HG03460 (cell line): Measurements from ENCODE around the gene GNAT2.
"Not testable (repeated sequence)": the region's sequence is repeated elsewhere in the genome, so short reads cannot be mapped to it uniquely, and the experiment has no call there.

ENCODE experiments used
- ATAC-seq: cut with Tn5 transposase; IDR thresholded peaks from one replicate; pipeline ENCODE4 v1.9.1; 2021; ENCODE audit not compliant: unreplicated experiment

GNAT2 gene

DNA sequence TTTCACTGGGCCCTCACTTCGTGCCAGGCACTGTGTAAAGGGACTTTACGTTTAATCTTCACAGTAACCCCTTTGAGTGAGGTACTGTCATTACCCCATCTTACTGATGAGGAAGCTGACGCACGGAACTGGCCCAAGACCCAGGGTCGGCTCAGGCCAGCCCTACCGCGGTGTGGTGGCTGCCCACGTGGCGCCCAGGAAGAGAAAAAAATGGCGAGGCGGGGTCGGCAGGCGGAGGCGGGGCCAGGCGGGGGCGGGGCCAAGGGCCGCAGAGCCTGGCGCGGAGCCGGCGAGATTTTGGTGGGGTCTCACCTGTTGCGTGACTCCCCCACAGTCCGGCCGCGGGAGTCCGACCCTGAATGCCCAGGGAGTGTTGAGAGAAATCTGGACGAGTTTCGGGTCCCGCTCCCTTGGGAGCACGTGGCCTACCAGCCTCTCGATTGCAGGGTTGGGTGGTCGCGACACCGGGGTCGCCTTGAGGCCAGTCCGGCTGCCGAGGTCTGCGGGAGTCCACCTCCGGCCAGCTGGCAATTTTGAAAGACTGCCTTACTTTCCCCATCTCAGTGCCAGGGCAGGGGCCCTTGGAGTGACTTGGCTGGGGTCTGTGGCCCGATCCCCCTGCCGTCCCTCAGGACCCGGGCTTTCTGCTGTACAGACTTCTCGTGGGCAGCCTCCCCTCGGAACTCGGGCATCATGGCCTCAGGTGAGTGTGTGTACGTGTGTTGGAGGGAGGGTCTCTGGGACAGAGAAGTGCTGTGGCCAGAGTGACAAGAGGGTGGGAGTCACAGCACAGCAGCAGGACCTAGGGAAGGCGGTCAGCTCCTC is at the start of gene GNAT2, which contains the start of gene AMPD2:
GNAT2 (minus strand) TSS at position 41 of the 825 bp plus-strand sequence. CDS start 6,746 bp downstream, outside the sequence.
AMPD2 (plus strand) TSS at position 262 of the 825 bp plus-strand sequence. CDS start 1,339 bp downstream, outside the sequence.
- ATAC-seq: peak; percentile 45

GRCh38 chr1:109668123-109668775 is 48.8 kb upstream of the GNAT2 start:
- no peak for ATAC-seq

GRCh38 chr1:109667452-109668122 is 48.2 kb upstream of the GNAT2 start, which contains the start of gene GSTM2:
Gene GSTM2 (plus strand): TSS chr1:109668057. CDS start chr1:109668116, 59 bp downstream.
- peak; percentile 93 for ATAC-seq

DNA sequence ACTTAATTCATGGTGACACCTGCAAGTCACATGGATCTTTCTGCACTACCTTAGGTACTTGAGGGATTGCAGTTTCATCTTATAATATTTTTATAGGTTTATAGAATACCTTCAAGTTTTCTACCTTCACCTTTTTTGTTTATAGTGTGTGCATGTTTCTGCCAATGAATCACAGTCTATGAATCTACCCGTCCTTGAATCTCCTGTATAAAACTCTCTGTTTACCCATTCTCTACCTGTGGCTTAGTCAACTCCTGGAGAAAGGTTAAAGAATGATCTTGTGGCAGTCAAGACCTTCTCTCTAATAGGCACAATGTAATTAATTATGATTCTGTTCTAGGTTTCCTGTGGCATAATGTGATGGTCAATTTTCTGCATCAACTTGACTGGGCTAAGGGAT is 45.3 kb upstream of the GNAT2 start:
- no peak for ATAC-seq

- ATAC-seq: no peak
Measured at GRCh38 chr1:109661391-109661790, 42.0 kb upstream of the GNAT2 start.

DNA sequence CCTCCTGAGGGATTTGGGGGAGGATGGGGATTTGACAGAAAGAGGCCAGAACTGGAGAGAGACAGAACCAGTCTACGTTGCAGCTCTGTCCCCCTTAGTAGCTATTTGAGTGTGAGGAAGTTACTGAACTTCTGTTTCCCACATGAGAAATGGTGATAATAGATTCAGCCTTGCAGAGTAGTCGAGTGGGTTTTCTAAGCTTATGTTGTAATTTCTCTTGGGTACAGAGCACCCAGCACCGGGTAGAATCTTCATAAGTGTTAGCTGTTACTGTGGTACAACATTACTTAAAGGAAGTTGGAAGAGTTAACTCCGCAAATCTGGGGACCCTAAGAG is 41.2 kb upstream of the GNAT2 start:
- not testable (repeated sequence) for ATAC-seq

DNA sequence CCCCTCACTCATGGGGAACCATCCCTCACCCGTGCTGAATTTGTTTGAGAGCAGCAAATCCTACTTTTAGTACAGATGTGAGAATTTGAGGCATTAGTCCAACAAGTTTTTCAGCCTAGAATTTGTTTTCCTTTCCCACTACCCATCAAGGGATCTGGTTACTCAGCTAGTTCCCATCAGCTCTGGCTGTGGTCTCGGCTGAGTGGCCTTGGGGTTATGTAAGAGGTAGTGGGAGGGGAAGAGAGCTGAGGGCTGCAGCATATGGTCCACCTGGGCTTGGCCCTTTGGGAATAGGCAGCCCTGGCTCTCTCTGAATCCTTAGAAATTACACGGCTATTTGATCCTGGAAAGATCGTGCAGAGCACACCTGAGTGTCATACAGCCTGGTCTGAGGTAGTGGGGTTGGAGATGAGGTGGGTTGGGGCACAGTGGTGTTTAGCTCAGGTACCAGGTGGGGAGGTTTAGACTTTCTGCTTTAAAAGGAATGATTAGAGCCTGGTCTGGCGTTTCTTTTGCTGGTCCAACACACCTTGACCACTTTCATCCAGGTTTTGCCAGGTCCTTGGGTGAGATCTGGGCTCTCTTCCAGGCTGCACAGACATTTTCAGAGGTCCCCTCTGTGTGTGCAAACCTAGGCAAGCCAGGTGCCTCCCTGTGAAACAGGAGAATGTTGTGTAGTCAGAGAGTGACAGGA is 40.7 kb upstream of the GNAT2 start:
- ATAC-seq: no peak

GRCh38 chr1:109659145-109659544 is 39.7 kb upstream of the GNAT2 start:
- no peak for ATAC-seq

- no peak for ATAC-seq
Measured at GRCh38 chr1:109658533-109659042, 39.2 kb upstream of the GNAT2 start.

- ATAC-seq: no peak
Measured at GRCh38 chr1:109657970-109658369, 38.6 kb upstream of the GNAT2 start.

DNA sequence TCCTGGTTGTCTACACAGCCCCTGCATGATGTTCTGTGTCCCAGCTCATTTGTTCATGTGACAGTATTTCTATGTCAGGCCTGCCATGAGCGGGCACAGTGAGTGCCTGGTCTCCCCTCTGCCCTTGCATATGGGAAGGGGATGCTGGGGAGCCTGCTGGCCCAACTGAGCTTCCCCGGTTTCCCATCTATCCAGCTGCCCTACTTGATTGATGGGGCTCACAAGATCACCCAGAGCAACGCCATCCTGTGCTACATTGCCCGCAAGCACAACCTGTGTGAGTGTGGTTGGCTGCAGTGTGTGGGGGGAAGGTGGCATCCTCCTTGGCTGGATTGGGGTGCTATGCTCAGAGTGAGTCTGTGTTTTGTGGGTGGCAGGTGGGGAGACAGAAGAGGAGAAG is 38.0 kb upstream of the GNAT2 start:
- ATAC-seq: no peak

DNA sequence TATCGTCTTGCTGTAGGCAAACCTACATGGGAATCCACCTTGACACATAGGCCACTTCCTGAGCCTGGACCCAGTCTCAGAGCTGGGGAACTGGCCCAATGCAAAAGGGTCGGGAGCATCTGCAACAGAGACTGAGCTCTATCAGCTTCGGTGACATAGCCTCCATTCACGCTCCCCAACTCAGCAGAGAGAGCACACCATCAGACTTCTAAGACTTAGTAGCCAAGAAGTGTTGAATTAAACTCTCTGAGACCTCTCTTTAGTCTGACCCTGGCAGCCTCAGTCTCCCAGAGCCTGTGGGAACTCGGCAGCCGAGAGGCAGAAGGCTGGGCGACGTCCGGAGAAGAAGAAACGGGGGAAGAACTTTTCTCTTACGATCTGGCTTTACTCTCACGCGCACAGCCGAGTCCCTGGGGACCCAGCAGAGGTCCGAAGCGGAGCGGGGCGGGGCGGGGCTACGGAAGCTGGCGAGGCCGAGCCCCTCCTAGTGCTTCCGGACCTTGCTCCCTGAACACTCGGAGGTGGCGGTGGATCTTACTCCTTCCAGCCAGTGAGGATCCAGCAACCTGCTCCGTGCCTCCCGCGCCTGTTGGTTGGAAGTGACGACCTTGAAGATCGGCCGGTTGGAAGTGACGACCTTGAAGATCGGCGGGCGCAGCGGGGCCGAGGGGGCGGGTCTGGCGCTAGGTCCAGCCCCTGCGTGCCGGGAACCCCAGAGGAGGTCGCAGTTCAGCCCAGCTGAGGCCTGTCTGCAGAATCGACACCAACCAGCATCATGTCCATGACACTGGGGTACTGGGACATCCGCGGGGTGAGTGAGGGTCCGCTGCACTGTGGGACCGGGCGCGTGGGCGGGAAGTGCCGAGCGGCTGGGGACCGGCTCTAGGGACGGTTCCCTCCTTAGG is 36.5 kb upstream of the GNAT2 start, which contains the start of gene GSTM4:
GSTM4 (plus strand) TSS at position 485 of the 905 bp plus-strand sequence; CDS start at position 776, 291 bp downstream.
- ATAC-seq: peak; percentile 91

- ATAC-seq: no peak
Measured at GRCh38 chr1:109654519-109654918, 35.1 kb upstream of the GNAT2 start.

- ATAC-seq: no peak
Measured at GRCh38 chr1:109653306-109653705, 33.9 kb upstream of the GNAT2 start.

- no peak for ATAC-seq
Measured at GRCh38 chr1:109652402-109652801, 33.0 kb upstream of the GNAT2 start.

- ATAC-seq: no peak
Measured at GRCh38 chr1:109650609-109651008, 31.2 kb upstream of the GNAT2 start.

DNA sequence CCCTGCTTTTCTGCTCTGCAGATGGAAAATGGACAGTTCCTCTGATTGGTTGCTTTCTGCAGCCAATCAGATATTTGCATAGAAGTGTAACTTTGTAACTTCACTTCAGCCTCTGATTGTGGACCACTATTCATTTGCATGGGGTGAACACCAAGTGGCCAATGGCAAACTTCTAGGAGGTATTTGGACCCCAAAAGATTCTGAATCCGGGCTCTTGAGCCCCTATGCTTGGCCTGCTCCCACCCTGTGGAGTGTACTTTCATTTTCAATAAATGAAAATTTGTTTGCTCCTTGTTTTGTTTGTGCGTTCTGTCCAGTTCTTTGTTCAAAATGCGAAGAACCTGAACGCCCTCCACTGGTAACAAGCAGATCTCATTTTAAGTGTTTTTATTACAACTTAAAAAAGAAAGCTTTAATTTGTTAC is 30.1 kb upstream of the GNAT2 start:
- no peak for ATAC-seq

GRCh38 chr1:109644670-109645069 is 25.3 kb upstream of the GNAT2 start:
- ATAC-seq: no peak

DNA sequence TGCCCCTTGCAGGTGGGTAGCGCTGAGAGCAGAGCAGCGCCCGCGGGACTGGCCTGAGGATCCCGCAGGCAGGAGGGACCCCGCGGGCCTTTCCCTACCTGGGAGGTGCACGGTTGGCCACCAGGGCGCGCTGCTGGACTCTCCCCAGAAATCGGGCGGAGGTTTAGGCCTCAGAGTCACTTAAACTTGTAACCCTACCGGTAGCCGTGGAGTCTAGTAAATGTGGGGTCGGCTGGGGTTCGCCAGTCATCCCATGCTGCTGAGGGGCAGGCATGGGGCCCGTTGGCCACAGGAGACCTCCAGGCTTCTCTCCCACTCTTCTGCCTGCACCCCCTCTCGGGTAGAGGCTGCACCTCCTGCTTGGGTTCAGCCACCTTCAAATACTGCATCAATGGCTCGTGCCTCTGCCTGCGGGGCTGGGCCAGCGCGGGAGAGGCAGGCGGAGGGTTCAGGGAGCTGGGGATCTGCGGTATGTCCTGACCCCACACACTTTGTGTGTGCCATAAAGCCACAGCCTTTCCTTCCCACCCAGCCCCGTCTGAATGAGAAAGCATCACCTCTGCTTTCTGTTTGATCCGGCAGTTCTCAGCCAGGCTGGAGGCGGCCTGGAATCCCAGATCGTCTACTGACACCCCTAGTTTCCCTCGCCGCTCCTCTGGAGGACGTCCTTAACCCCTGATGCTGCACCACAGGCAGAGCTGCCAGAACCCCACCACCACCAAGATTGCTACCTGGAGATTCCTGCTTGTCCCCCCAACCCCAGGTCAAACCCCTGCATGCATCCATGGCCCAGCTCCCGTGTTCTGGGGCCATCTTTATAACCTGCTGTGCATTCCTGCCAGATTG is 24.2 kb upstream of the GNAT2 start:
- ATAC-seq: peak; percentile 86
